ENCODE data around the gene MYOF.
"Not testable (repeated sequence)": the region's sequence is repeated elsewhere in the genome, so short reads cannot be mapped to it uniquely, and the experiment has no call there.

Gene MYOF

GRCh38 chr10:93451244-93451947 lies 30.7 kb downstream of the MYOF start:
- DNase-seq: no peak

GRCh38 chr10:93447970-93448369 lies 34.2 kb downstream of the MYOF start:
- no peak for DNase-seq

GRCh38 chr10:93447019-93447418 lies 35.1 kb downstream of the MYOF start:
- no peak for DNase-seq

- DNase-seq: no peak
Observed at GRCh38 chr10:93445978-93446720, 36.0 kb downstream of the MYOF start.

GRCh38 chr10:93445097-93445960 lies 36.8 kb downstream of the MYOF start:
- DNase-seq: peak; percentile 76

GRCh38 chr10:93443481-93443880 lies 38.7 kb downstream of the MYOF start:
- no peak for DNase-seq

- not testable (repeated sequence) for DNase-seq
Observed at GRCh38 chr10:93442721-93443120, 39.4 kb downstream of the MYOF start.

GRCh38 chr10:93440591-93441091 lies 41.5 kb downstream of the MYOF start:
- DNase-seq: no peak

GRCh38 chr10:93438613-93439253 lies 43.4 kb downstream of the MYOF start:
- DNase-seq: peak; percentile 70

- DNase-seq: no peak
Observed at GRCh38 chr10:93437946-93438612, 44.1 kb downstream of the MYOF start.

- no peak for DNase-seq
Observed at GRCh38 chr10:93437086-93437945, 44.8 kb downstream of the MYOF start.

GRCh38 chr10:93436591-93437085 lies 45.5 kb downstream of the MYOF start:
- DNase-seq: no peak

GRCh38 chr10:93435621-93436397 lies 46.3 kb downstream of the MYOF start:
- DNase-seq: peak; percentile 37

GRCh38 chr10:93434991-93435491 lies 47.1 kb downstream of the MYOF start:
- no peak for DNase-seq

GRCh38 chr10:93431361-93431760 lies 50.8 kb downstream of the MYOF start:
- no peak for DNase-seq

GRCh38 chr10:93425861-93426260 lies 56.3 kb downstream of the MYOF start:
- DNase-seq: no peak

GRCh38 chr10:93422118-93422517 lies 60.0 kb downstream of the MYOF start:
- no peak for DNase-seq

- no peak for DNase-seq
Observed at GRCh38 chr10:93420944-93421825, 60.9 kb downstream of the MYOF start.

- DNase-seq: no peak
Observed at GRCh38 chr10:93420091-93420490, 62.0 kb downstream of the MYOF start.

Data from NCI-H2029 treated with DMSO at 0.1 percent for 48 hours (cell line).